Stimulated activated naive B cell treated with anti-CD40 and anti-IgM and Interleukin-4, amounts not matched to agents 10 μg/mL and 1 μg/mL and 100 μg/mL, for 72 hours (primary cell): ENCODE measurements around the gene SNTN.

Experiments
- ATAC-seq, 2 donors: fragments of 150-1000 bp; cut with Tn5 transposase; replicated peaks; 2 replicates each; pipeline ENCODE4 v1.10.0; 2021; ENCODE audit warnings: moderate library complexity in 1 of 2
- DNase-seq: peaks from one replicate; pipeline ENCODE4 v3.0.0; 2021
- H3K27ac Mint-ChIP-seq: one replicate; pipeline ENCODE4 v1.8.0; 2022; ENCODE audit warnings: mild to moderate bottlenecking, mixed read lengths
- H3K27me3 Mint-ChIP-seq, 2 donors: one replicate each; pipeline ENCODE4 v1.8.0; 2022; ENCODE audit warnings: mixed read lengths in 2 of 2
- H3K36me3 Mint-ChIP-seq, 2 donors: one replicate each; pipeline ENCODE4 v1.8.0; 2022; ENCODE audit warnings: mixed read lengths in 2 of 2, mild to moderate bottlenecking in 1 of 2
- H3K4me1 Mint-ChIP-seq, 2 donors: one replicate each; pipeline ENCODE4 v1.8.0; 2022; ENCODE audit warnings: mixed read lengths in 2 of 2, mild to moderate bottlenecking in 1 of 2
- H3K4me3 Mint-ChIP-seq, 2 donors: one replicate each; pipeline ENCODE4 v1.8.0; 2022; ENCODE audit warnings: mild to moderate bottlenecking in 2 of 2, mixed read lengths in 2 of 2, moderate library complexity in 1 of 2
- H3K9me3 Mint-ChIP-seq, 2 donors: one replicate each; pipeline ENCODE4 v1.8.0; 2022; ENCODE audit warnings: mixed read lengths in 2 of 2, mild to moderate bottlenecking in 1 of 2

Gene SNTN

GRCh38 chr3:63693351-63693750 lies 40.9 kb downstream of the SNTN start:
- ATAC-seq, result no peak
- Mint-ChIP-seq H3K27me3 (no peaks in the 10 kb centered on the region), H3K27ac (no peak overlapping the region), H3K4me1 (no peaks in the 10 kb centered on the region), H3K9me3 (peaks cover 11 to 18% of the 10 kb centered on the region in 2 donors), H3K4me3 (no peak overlapping the region), H3K36me3 (no peaks in the 10 kb centered on the region)
- DNase-seq, result no peak

GRCh38 chr3:63705092-63705645 lies 52.7 kb downstream of the SNTN start:
- Mint-ChIP-seq H3K4me3 (no peak overlapping the region), H3K27ac (no peak overlapping the region), H3K36me3 (no peaks in the 10 kb centered on the region), H3K27me3 (no peaks in the 10 kb centered on the region), H3K4me1 (no peaks in the 10 kb centered on the region), H3K9me3 (no peaks in the 10 kb centered on the region)
- no peak for ATAC-seq
- DNase-seq, result no peak

GRCh38 chr3:63706321-63707085 lies 54.0 kb downstream of the SNTN start:
- Mint-ChIP-seq H3K4me3 (no peak overlapping the region), H3K9me3 (no peaks in the 10 kb centered on the region), H3K27me3 (no peaks in the 10 kb centered on the region), H3K4me1 (no peaks in the 10 kb centered on the region), H3K36me3 (no peaks in the 10 kb centered on the region), H3K27ac (no peak overlapping the region)
- DNase-seq (no peak), ATAC-seq (peak in 1 of 2 donors; percentile 16)

GRCh38 chr3:63707731-63708130 lies 55.3 kb downstream of the SNTN start:
- Mint-ChIP-seq H3K9me3 (no peaks in the 10 kb centered on the region), H3K27me3 (no peaks in the 10 kb centered on the region), H3K4me1 (no peaks in the 10 kb centered on the region), H3K27ac (no peak overlapping the region), H3K4me3 (no peak overlapping the region), H3K36me3 (no peaks in the 10 kb centered on the region)
- ATAC-seq (no peak), DNase-seq (no peak)

GRCh38 chr3:63709576-63709975 lies 57.1 kb downstream of the SNTN start:
- Mint-ChIP-seq H3K4me1 (no peaks in the 10 kb centered on the region), H3K27me3 (no peaks in the 10 kb centered on the region), H3K4me3 (no peak overlapping the region), H3K36me3 (no peaks in the 10 kb centered on the region), H3K9me3 (no peaks in the 10 kb centered on the region), H3K27ac (no peak overlapping the region)
- ATAC-seq, result no peak
- DNase-seq, result no peak
